ENCODE measurements around the gene PDCL3.

GRCh38 chr2:100529900-100530299, 32.9 kb upstream of the PDCL3 start:
- no peak for TF ChIP-seq CTCF (IDR thresholded peaks at IDR 0.05; ENCODE audit: borderline replicate concordance, extremely low read depth, low read length, poor library complexity, severe bottlenecking)
- TF ChIP-seq EZH2 (IDR thresholded peaks at IDR 0.05; ENCODE audit: borderline replicate concordance, low read depth, low read length, severe bottlenecking) = no peak

All from DND-41 (cell line).